Loucy (cell line): ENCODE data around the gene NDUFV2.

Experiments
- H2AFZ ChIP-seq: fragments of 200-600 bp; sonication (generic); 2 replicates; pipeline ENCODE4 v1.6.0; 2016; ENCODE audit warnings: antibody characterized with exemption, mild to moderate bottlenecking, low read length, moderate library complexity
- H3F3A ChIP-seq: fragments of 200-600 bp; 2 replicates; pipeline ENCODE4 v1.6.0; 2016; ENCODE audit warnings: antibody characterized with exemption, low read depth, mild to moderate bottlenecking
- H3K27me3 ChIP-seq: fragments of 200-600 bp; sonication (generic); 2 replicates; pipeline ENCODE4 v1.6.1; 2014; ENCODE audit warnings: low read length, mild to moderate bottlenecking; ENCODE audit not compliant: insufficient read depth, poor library complexity, severe bottlenecking
- H3K36me3 ChIP-seq: fragments of 200-600 bp; sonication (generic); 2 replicates; pipeline ENCODE4 v1.6.1; 2016; ENCODE audit warnings: low read length; ENCODE audit not compliant: insufficient read depth
- H3K4me1 ChIP-seq: fragments of 200-600 bp; sonication (generic); 2 replicates; pipeline ENCODE4 v1.5.1; 2014; ENCODE audit warnings: low read length, mild to moderate bottlenecking; ENCODE audit not compliant: insufficient read depth, poor library complexity, severe bottlenecking
- H3K4me2 ChIP-seq: fragments of 200-600 bp; sonication (generic); 2 replicates; pipeline ENCODE4 v1.6.0; 2014; ENCODE audit warnings: antibody characterized with exemption, low read length, low read depth, mild to moderate bottlenecking; ENCODE audit not compliant: poor library complexity, severe bottlenecking
- H3K4me3 ChIP-seq: fragments of 200-600 bp; sonication (generic); 2 replicates; pipeline ENCODE4 v1.5.1; 2014; ENCODE audit warnings: low read length, mild to moderate bottlenecking, mixed read lengths; ENCODE audit not compliant: poor library complexity, severe bottlenecking
- H3K79me2 ChIP-seq: fragments of 200-600 bp; sonication (generic); 2 replicates; pipeline ENCODE4 v1.6.1; 2014; ENCODE audit warnings: low read length; ENCODE audit not compliant: insufficient read depth
- H3K9ac ChIP-seq: fragments of 200-600 bp; sonication (generic); 2 replicates; pipeline ENCODE4 v1.6.0; 2014; ENCODE audit warnings: mild to moderate bottlenecking, low read depth, low read length, moderate library complexity; ENCODE audit not compliant: poor library complexity, severe bottlenecking
- H3K9me2 ChIP-seq: fragments of 200-600 bp; sonication (generic); replicated peaks from 2 replicates; pipeline ENCODE4 v1.6.1; 2016; ENCODE audit warnings: low read depth, low read length, mixed read lengths
- H3K9me3 ChIP-seq: fragments of 200-600 bp; sonication (generic); 2 replicates; pipeline ENCODE4 v1.6.1; 2014; ENCODE audit warnings: mild to moderate bottlenecking, antibody characterized with exemption, low read length, low read depth; ENCODE audit not compliant: insufficient read depth
- H4K20me1 ChIP-seq: fragments of 200-600 bp; sonication (generic); 2 replicates; pipeline ENCODE4 v1.6.0; 2014; ENCODE audit warnings: antibody characterized with exemption, low read length, mild to moderate bottlenecking; ENCODE audit not compliant: insufficient read depth, poor library complexity, severe bottlenecking
- CTCF ChIP-seq: fragments of 200-600 bp; sonication (generic); conservative IDR thresholded peaks from 2 replicates; pipeline ENCODE4 v1.5.1; 2014; ENCODE audit warnings: mild to moderate bottlenecking, antibody characterized with exemption, low read length
- EZH2phosphoT487 ChIP-seq: fragments of 200-600 bp; IDR thresholded peaks from 2 replicates; pipeline ENCODE4 v1.6.1; 2018; ENCODE audit warnings: antibody characterized with exemption, mild to moderate bottlenecking, moderate library complexity, borderline replicate concordance

NDUFV2 gene

GRCh38 chr18:9136315-9137155 lies 34.0 kb downstream of the NDUFV2 start, which contains the start of gene ANKRD12:
Gene ANKRD12, plus strand, starts transcription at chr18:9136781. Its CDS starts 45,652 bp downstream, at chr18:9182433.
- Histone ChIP-seq H3K9ac (peak within 1 kb of the TSS; percentile 72), H3K4me3 (peak within 1 kb of the TSS; percentile 89), H3K79me2 (peaks cover 44% of the 10 kb centered on the region), H3K4me2 (peak within 1 kb of the TSS; percentile 96), H4K20me1 (peaks cover 49% of the 10 kb centered on the region), H2AFZ (peak within 1 kb of the TSS; percentile 95), H3K9me3 (no peaks in the 10 kb centered on the region), H3K27me3 (no peaks in the 10 kb centered on the region), H3F3A (peaks cover 4% of the 10 kb centered on the region; the same call in 1 of the 2 replicates), H3K36me3 (peaks cover 21% of the 10 kb centered on the region; the same call in 1 of the 2 replicates), H3K4me1 (peaks cover 37% of the 10 kb centered on the region), H3K9me2 (no peaks in the 10 kb centered on the region)
- TF ChIP-seq EZH2phosphoT487 (no peak), CTCF (no peak)

GRCh38 chr18:9137168-9138066 lies 34.9 kb downstream of the NDUFV2 start:
- no peaks in the 10 kb centered on the region for H3K9me3 ChIP-seq
- TF ChIP-seq EZH2phosphoT487 = no peak
- no peak for TF ChIP-seq CTCF
- peaks cover 43% of the 10 kb centered on the region for H3K4me1 ChIP-seq
- peaks cover 14% of the 10 kb centered on the region; the same call in 1 of the 2 replicates for H3K36me3 ChIP-seq
- peak overlapping the region; percentile 95; the same call in 1 of the 2 replicates for H2AFZ ChIP-seq
- H3K9me2 ChIP-seq = no peaks in the 10 kb centered on the region
- peaks cover 53% of the 10 kb centered on the region for H3K79me2 ChIP-seq
- H3K4me2 ChIP-seq = peak overlapping the region; percentile 96
- peak overlapping the region; percentile 89 for H3K4me3 ChIP-seq
- H3K9ac ChIP-seq = peak overlapping the region; percentile 72
- H3K27me3 ChIP-seq = no peaks in the 10 kb centered on the region
- H3F3A ChIP-seq = peaks cover 4% of the 10 kb centered on the region; the same call in 1 of the 2 replicates
- H4K20me1 ChIP-seq = peaks cover 55% of the 10 kb centered on the region

GRCh38 chr18:9139400-9140039 lies 37.0 kb downstream of the NDUFV2 start:
- peaks cover 4% of the 10 kb centered on the region; the same call in 1 of the 2 replicates for H3F3A ChIP-seq
- no peaks in the 10 kb centered on the region for H3K9me2 ChIP-seq
- H3K79me2 ChIP-seq = peaks cover 73% of the 10 kb centered on the region
- no peaks in the 10 kb centered on the region for H3K9me3 ChIP-seq
- H3K9ac ChIP-seq = peak overlapping the region; percentile 10
- TF ChIP-seq CTCF = no peak
- TF ChIP-seq EZH2phosphoT487 = no peak
- H3K27me3 ChIP-seq = no peaks in the 10 kb centered on the region
- peaks cover 4% of the 10 kb centered on the region; the same call in 1 of the 2 replicates for H3K36me3 ChIP-seq
- no peak overlapping the region for H2AFZ ChIP-seq
- peak overlapping the region; percentile 96 for H3K4me2 ChIP-seq
- H4K20me1 ChIP-seq = peaks cover 58% of the 10 kb centered on the region
- H3K4me3 ChIP-seq = peak overlapping the region; percentile 89
- H3K4me1 ChIP-seq = peaks cover 48% of the 10 kb centered on the region
